ENCODE data around the gene SORCS2. TPM values are rescaled to one million over a fixed set of nuclear protein-coding genes. Genes with fewer than 3 reads are reported as not detected.

Gene SORCS2
- total RNA-seq, 4 donors from 2014 or later: 0.19 to 0.85 (median 0.66) TPM

DNA sequence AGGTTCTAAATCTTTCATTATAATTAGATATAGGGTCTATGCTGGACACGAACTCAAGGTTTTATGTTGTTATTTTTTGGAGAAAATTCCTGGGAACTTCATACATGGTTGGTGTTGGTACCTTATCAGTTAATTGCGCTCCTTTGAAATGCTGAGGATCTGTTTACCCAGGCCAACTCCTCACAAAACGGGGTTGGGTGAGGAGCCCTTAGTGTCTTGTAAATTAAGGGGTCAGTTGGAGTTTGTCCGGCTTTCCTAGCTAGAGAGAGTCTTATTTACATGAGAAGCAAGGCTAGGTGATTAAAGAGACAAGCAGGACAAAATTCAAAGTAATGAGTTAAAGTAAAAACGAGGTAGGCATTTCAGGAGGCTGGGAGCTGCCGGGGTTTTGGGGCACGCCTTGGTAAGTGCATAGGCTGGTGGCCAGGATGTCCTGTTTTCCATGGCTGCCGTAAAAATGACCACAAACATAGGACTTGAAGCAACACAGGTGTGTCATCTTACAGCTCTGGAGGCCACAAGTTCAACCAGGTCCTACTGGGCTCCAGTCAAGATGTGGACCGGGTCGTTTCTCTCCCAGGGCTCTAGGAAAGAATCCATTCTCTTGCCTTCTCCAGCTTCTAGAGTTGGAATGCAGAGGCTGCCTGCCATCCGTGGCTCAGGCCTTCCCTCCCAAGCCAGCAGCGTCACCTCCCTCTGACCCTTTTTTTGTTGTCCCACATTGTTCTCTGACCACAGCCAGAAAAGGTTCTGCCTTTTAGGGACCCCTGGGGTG lies 222.6 kb downstream of the SORCS2 start:
- TF ChIP-seq, protein P1, sequence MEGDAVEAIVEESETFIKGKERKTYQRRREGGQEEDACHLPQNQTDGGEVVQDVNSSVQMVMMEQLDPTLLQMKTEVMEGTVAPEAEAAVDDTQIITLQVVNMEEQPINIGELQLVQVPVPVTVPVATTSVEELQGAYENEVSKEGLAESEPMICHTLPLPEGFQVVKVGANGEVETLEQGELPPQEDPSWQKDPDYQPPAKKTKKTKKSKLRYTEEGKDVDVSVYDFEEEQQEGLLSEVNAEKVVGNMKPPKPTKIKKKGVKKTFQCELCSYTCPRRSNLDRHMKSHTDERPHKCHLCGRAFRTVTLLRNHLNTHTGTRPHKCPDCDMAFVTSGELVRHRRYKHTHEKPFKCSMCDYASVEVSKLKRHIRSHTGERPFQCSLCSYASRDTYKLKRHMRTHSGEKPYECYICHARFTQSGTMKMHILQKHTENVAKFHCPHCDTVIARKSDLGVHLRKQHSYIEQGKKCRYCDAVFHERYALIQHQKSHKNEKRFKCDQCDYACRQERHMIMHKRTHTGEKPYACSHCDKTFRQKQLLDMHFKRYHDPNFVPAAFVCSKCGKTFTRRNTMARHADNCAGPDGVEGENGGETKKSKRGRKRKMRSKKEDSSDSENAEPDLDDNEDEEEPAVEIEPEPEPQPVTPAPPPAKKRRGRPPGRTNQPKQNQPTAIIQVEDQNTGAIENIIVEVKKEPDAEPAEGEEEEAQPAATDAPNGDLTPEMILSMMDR (IDR thresholded peaks at IDR 0.05; ENCODE audit: low read depth): no peak

DNA sequence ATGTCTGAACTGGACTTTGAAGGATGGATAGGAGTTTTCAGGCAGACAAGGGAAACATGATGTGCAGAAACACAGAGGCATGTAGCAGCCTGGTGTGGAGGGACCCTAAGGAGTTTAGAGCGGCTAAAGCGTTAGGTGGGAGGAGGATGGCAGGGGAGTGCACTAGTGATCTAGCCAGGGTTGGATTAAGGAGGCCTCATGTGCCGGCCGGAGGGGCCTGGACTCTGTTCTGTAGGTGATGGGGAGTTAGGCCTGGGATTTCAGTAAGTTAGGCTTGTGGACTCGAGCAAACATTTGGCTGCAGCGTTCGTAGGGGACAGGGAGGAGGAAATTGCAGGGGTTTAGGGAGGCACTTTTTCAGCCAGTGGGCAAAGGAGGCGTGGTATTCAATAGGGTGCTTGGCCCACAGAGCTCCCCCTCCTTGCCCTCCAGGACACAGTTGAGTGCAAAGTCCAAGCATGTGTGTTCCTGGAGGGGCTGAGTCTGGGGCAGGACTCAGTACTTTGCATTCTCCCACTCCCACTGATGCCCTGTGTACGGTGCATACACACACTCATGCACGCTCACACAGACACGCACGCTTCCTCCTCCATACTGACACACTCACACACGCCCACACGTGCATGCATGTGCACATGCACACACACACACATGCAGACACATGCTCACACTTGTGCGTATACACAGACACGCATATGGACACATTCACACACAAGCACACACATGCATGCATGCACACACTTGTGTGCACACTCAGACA lies 223.8 kb downstream of the SORCS2 start:
- TF ChIP-seq, protein P1 (IDR thresholded peaks at IDR 0.05; ENCODE audit: low read depth): no peak

DNA sequence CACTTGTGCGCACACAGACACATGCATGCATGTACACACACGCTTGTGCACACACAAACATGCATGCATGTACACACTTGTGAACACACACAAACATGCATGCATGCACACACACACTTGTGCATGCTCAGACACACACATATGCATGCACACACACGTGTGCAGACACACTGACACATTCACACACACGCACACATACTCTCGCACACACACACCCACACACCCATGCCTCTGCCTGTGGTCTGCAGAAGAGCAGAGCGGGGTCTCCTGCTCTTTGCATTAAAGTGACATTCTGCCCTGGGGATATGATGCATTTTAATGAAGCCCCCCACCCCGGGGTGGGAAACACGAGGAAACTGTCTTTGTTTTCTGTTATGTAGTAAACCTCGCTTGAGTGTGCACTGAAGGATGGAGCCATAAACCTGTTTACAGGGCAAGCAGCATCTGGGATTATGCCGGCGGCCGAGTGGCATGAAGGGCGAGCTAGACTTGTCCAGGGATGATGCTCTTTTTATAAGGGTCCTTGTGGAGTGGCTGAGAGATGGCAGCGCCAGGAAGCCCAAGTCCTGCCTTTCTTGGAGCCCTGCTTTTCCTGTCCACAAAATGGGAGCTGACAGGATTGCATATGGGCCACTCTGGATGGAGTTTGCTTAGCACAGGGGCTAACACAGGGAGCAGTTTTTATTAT lies 224.6 kb downstream of the SORCS2 start:
- TF ChIP-seq, protein P1 (IDR thresholded peaks at IDR 0.05; ENCODE audit: low read depth): no peak

DNA sequence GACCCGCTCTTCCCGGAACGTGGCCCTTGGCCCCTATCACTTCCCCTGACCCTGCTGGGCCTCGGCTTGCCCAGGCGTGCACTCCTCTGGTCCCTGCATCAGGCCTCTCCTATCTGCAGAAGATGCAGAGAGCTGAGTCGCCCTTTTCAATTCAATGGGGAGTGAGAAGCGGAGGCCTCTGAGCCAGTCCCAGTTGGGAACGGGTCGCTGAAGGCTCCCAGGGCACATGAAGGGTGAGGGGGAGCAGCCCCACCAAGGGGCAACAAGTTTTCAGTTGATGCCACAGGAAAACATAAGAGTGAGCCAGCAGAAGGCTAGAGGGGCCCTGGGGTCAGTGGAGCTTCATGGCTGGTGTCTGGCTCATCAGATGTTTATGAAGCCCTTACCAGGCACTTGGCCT lies 225.3 kb downstream of the SORCS2 start:
- TF ChIP-seq, protein P1 (IDR thresholded peaks at IDR 0.05; ENCODE audit: low read depth): no peak

DNA sequence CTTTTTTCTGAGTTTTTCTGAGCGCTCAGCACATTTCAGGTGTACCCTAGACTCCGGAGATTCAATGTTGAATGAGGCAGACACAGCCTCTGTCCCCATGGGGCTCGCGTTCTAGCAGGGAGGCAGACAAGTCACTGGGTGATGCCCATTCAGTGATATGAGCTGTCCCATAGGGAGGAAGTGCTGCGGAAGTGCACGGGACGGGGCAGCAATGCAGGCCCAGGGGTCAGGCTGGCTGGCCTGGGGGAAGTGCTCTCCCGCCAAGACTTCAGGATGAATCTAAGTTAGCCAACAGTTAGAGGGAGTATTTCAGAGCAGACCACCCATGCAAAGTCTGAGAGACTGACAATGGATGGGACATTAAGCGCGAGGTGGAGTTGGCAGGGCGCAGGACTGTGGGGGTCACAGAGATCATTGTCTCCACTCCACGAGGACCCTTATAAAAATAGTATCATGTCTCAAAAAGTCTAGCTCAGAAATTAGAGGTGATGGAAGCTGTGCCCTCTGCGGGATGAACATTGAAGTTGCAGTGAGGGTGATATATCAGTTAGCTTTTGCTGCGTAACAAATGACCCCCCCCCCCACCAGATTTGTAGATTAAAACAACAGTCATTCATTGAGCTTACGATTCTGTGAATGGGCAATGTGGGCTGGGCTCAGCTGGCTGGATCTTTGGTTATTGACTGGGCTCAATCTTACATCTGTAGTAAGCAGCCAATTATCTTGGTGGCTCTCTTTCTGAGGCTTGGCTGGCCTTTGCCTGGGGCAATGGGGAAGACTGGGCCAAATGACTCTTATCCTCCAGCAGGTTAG lies 226.0 kb downstream of the SORCS2 start:
- TF ChIP-seq, protein P1 (IDR thresholded peaks at IDR 0.05; ENCODE audit: low read depth): no peak

DNA sequence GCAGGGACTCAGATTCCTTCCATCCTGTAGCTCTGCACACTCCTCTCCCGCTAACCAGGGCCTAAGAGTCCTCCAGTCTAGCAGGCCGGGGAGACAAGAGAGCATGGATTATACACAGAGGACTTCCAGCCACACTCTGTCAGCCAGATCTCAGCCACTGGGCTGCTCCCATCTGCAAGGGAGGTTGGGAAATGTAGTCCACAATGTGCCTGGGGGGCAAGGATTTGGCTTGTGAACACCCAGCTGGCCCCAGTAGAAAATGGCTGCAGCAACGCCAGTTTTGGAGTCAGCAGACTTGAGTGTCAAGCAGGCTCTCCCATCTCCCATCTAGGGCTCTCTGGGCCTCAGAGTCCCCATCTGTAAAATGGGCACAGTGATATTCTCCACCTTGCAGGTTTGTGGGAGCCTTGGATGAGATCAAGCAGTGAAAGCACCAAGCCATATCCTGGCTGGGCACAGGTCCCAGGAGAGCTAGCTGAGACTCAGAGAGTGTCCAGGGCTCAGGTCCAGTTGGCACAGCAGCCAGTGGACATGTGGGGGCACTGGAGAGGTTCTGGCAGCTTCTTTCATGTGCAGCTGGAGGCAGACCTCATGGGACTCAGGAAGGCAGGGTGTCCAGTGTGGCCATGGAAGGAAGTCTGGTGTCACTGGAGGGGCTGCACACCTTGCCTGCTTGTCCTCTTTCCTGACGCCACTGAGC lies 227.8 kb downstream of the SORCS2 start:
- TF ChIP-seq, protein P1 (IDR thresholded peaks at IDR 0.05; ENCODE audit: low read depth): no peak
